ENCODE results near the gene PLA1A. TPM values are rescaled to one million over a fixed set of nuclear protein-coding genes. Genes with fewer than 3 reads are reported as not detected.

Gene PLA1A
- polyA plus RNA-seq (2012; ENCODE audit: insufficient read length, low read depth) = not detected

GRCh38 chr3:119597548-119598288 lies at the start of gene PLA1A:
Gene PLA1A (plus strand): TSS chr3:119597885. CDS start chr3:119597914, 29 bp downstream.
- TF ChIP-seq POLR2AphosphoS5 (IDR thresholded peaks at IDR 0.05; ENCODE audit: low read depth, low read length) = no peak
- TF ChIP-seq REST (IDR thresholded peaks at IDR 0.05; ENCODE audit: insufficient read depth in 1 of 2, low read depth in 2 of 2, low read length in 2 of 2) = no peak
- TF ChIP-seq SIN3A (IDR thresholded peaks at IDR 0.05; ENCODE audit: borderline replicate concordance, insufficient read depth, low read length) = no peak
- no peak for TF ChIP-seq TAF1 (IDR thresholded peaks at IDR 0.05; ENCODE audit: borderline replicate concordance, insufficient read depth, low read length)
- TF ChIP-seq FOXP2 (optimal IDR thresholded peaks at IDR 0.05; ENCODE audit: borderline replicate concordance, extremely low read depth, extremely low read length, insufficient read depth) = no peak

GRCh38 chr3:119548341-119548740 lies 49.3 kb upstream of the PLA1A start:
- TF ChIP-seq REST (IDR thresholded peaks at IDR 0.05; ENCODE audit: insufficient read depth in 1 of 2, low read depth in 2 of 2, low read length in 2 of 2) = no peak
- no peak for TF ChIP-seq POLR2AphosphoS5 (IDR thresholded peaks at IDR 0.05; ENCODE audit: low read depth, low read length)
- TF ChIP-seq TAF1 (IDR thresholded peaks at IDR 0.05; ENCODE audit: borderline replicate concordance, insufficient read depth, low read length) = no peak
- TF ChIP-seq FOXP2 (optimal IDR thresholded peaks at IDR 0.05; ENCODE audit: borderline replicate concordance, extremely low read depth, extremely low read length, insufficient read depth) = no peak
- no peak for TF ChIP-seq SIN3A (IDR thresholded peaks at IDR 0.05; ENCODE audit: borderline replicate concordance, insufficient read depth, low read length)

GRCh38 chr3:119550192-119550910 lies 47.3 kb upstream of the PLA1A start:
- TF ChIP-seq SIN3A (IDR thresholded peaks at IDR 0.05; ENCODE audit: borderline replicate concordance, insufficient read depth, low read length) (no peak), FOXP2 (optimal IDR thresholded peaks at IDR 0.05; ENCODE audit: borderline replicate concordance, extremely low read depth, extremely low read length, insufficient read depth) (no peak), POLR2AphosphoS5 (IDR thresholded peaks at IDR 0.05; ENCODE audit: low read depth, low read length) (no peak), REST (IDR thresholded peaks at IDR 0.05; ENCODE audit: insufficient read depth in 1 of 2, low read depth in 2 of 2, low read length in 2 of 2) (no peak), TAF1 (IDR thresholded peaks at IDR 0.05; ENCODE audit: borderline replicate concordance, insufficient read depth, low read length) (no peak)

- no peak for TF ChIP-seq REST (IDR thresholded peaks at IDR 0.05; ENCODE audit: insufficient read depth in 1 of 2, low read depth in 2 of 2, low read length in 2 of 2)
- no peak for TF ChIP-seq POLR2AphosphoS5 (IDR thresholded peaks at IDR 0.05; ENCODE audit: low read depth, low read length)
- no peak for TF ChIP-seq FOXP2 (optimal IDR thresholded peaks at IDR 0.05; ENCODE audit: borderline replicate concordance, extremely low read depth, extremely low read length, insufficient read depth)
- TF ChIP-seq SIN3A (IDR thresholded peaks at IDR 0.05; ENCODE audit: borderline replicate concordance, insufficient read depth, low read length) = no peak
- TF ChIP-seq TAF1 (IDR thresholded peaks at IDR 0.05; ENCODE audit: borderline replicate concordance, insufficient read depth, low read length) = no peak
These were observed 46.1 kb upstream of the PLA1A start for GRCh38 chr3:119551598-119551997.
